SK-N-SH (cell line): ENCODE results near the gene SENP5. TPM values are rescaled to one million over a fixed set of nuclear protein-coding genes. Genes with fewer than 3 reads are reported as not detected.

ENCODE experiments used
- CTCF ChIA-PET: fragments of 300-600, 350-600 bp; formaldehyde crosslinking; extraction: SDS; loops from one replicate; lab custom pipeline; 2021; lab: Yijun Ruan, JAX
- POLR2A ChIA-PET: fragments of 350-600 bp; sonication (Branson Sonifier 250); formaldehyde crosslinking; extraction: SDS; loops from one replicate; lab custom pipeline; 2020; ENCODE audit warnings: antibody characterized with exemption, inconsistent platforms; lab: Yijun Ruan, JAX
- DNase-seq: peaks from one replicate; pipeline ENCODE4 v3.0.0; 2012
- H2AFZ ChIP-seq: fragments of 200-600 bp; sonication (generic); 2 replicates; pipeline ENCODE4 v1.8.1; 2016; ENCODE audit warnings: antibody characterized with exemption, mild to moderate bottlenecking, low read depth
- H3F3A ChIP-seq: fragments of 200-600 bp; sonication (generic); replicated peaks from 2 replicates; pipeline ENCODE3; 2016; ENCODE audit warnings: antibody characterized with exemption, mild to moderate bottlenecking; ENCODE audit not compliant: insufficient read depth
- H3K27ac ChIP-seq, 2 experiments: fragments of 200-500 bp in 1 of 2; fragments of 200-600 bp in 1 of 2; sonication (Bioruptor generic) in 1 of 2; sonication (generic), shearing (Covaris generic) in 1 of 2; 2 replicates each; pipeline versions ENCODE4 v1.5.1 to v1.6.1; 2014 to 2016; ENCODE audit warnings: low read depth in 2 of 2, inconsistent platforms in 1 of 2, low read length in 1 of 2, mild to moderate bottlenecking in 1 of 2, mixed read lengths in 1 of 2
- H3K27me3 ChIP-seq: fragments of 200-600 bp; sonication (generic), shearing (Covaris generic); 2 replicates; pipeline ENCODE4 v1.6.1; 2016; ENCODE audit warnings: mixed run types; ENCODE audit not compliant: insufficient read depth
- H3K36me3 ChIP-seq, 2 experiments: fragments of 200-500 bp in 1 of 2; fragments of 200-600 bp in 1 of 2; sonication (Bioruptor generic) in 1 of 2; sonication (generic) in 1 of 2; replicated peaks in 1 of 2; 2 replicates each; pipeline versions ENCODE3 to v1.5.1; 2014 to 2016; ENCODE audit warnings: low read length in 1 of 2, mild to moderate bottlenecking in 1 of 2; ENCODE audit not compliant: insufficient read depth in 2 of 2, control insufficient read depth in 1 of 2
- H3K4me1 ChIP-seq, 2 experiments: fragments of 200-500 bp in 1 of 2; fragments of 200-600 bp in 1 of 2; sonication (Bioruptor generic) in 1 of 2; sonication (generic), shearing (Covaris generic) in 1 of 2; 2 replicates each; pipeline versions ENCODE4 v1.5.1 to v1.6.1; 2014 to 2016; ENCODE audit warnings: low read depth in 1 of 2, low read length in 1 of 2, mixed run types in 1 of 2; ENCODE audit not compliant: insufficient read depth in 2 of 2, control insufficient read depth in 1 of 2
- H3K4me2 ChIP-seq: fragments of 200-600 bp; sonication (generic), shearing (Covaris generic); 2 replicates; pipeline ENCODE4 v1.6.1; 2017; ENCODE audit warnings: mixed run types
- H3K4me3 ChIP-seq, 2 experiments: fragments of 200-500 bp in 1 of 2; fragments of 200-600 bp in 1 of 2; sonication (Bioruptor generic) in 1 of 2; sonication (generic), shearing (Covaris generic) in 1 of 2; 2 replicates each; pipeline versions ENCODE4 v1.5.1 to v1.8.1; 2014 to 2016; ENCODE audit warnings: low read depth in 2 of 2, inconsistent platforms in 1 of 2, low read length in 1 of 2, mild to moderate bottlenecking in 1 of 2, mixed read lengths in 1 of 2, moderate library complexity in 1 of 2
- H3K79me2 ChIP-seq: fragments of 200-600 bp; sonication (generic); 2 replicates; pipeline ENCODE4 v1.8.1; 2017; ENCODE audit warnings: mild to moderate bottlenecking; ENCODE audit not compliant: insufficient read depth
- H3K9ac ChIP-seq: fragments of 200-600 bp; sonication (generic); 2 replicates; pipeline ENCODE4 v1.6.1; 2017; ENCODE audit warnings: mixed run types
- H3K9me2 ChIP-seq: fragments of 200-600 bp; sonication (generic); 2 replicates; pipeline ENCODE4 v1.6.1; 2017; ENCODE audit warnings: mixed run types
- H3K9me3 ChIP-seq: fragments of 200-600 bp; sonication (generic); 2 replicates; pipeline ENCODE4 v1.6.1; 2017; ENCODE audit warnings: mixed run types, mild to moderate bottlenecking, moderate library complexity
- H4K20me1 ChIP-seq: fragments of 200-600 bp; sonication (generic); 2 replicates; pipeline ENCODE4 v1.6.1; 2017; ENCODE audit warnings: mild to moderate bottlenecking, mixed run types; ENCODE audit not compliant: insufficient read depth
- ELF1 ChIP-seq: IDR thresholded peaks from 2 replicates; pipeline ENCODE4 v1.4.0; 2012
- EP300 ChIP-seq, 2 experiments: IDR thresholded peaks; 2 replicates each; pipeline versions ENCODE4 v1.4.0 to v1.6.1; 2012; ENCODE audit warnings: borderline replicate concordance in 1 of 2, low read depth in 1 of 2, low read length in 1 of 2
- FOSL2 ChIP-seq: IDR thresholded peaks from 2 replicates; pipeline ENCODE4 v1.4.0; 2012; ENCODE audit warnings: low read depth, mild to moderate bottlenecking, moderate library complexity, borderline replicate concordance
- FOXM1 ChIP-seq: IDR thresholded peaks from 2 replicates; pipeline ENCODE4 v1.4.0; 2012; ENCODE audit warnings: low read depth, mild to moderate bottlenecking
- MEF2A ChIP-seq: IDR thresholded peaks from 2 replicates; pipeline ENCODE4 v1.4.0; 2012; ENCODE audit warnings: low read depth, borderline replicate concordance
- MXI1 ChIP-seq: IDR thresholded peaks from 2 replicates; pipeline ENCODE4 v1.6.1; 2012; ENCODE audit warnings: mild to moderate bottlenecking, low read depth, low read length, improper control_type of control experiment
- RAD21 ChIP-seq: IDR thresholded peaks from 2 replicates; pipeline ENCODE4 v1.6.1; 2012; ENCODE audit warnings: mild to moderate bottlenecking, low read length
- RCOR1 ChIP-seq: fragments of 150-350 bp; IDR thresholded peaks from 2 replicates; pipeline ENCODE4 v1.6.1; 2017; ENCODE audit warnings: antibody characterized with exemption, low read length
- RFX5 ChIP-seq: IDR thresholded peaks from 2 replicates; pipeline ENCODE4 v1.6.1; 2012; ENCODE audit warnings: mild to moderate bottlenecking, improper control_type of control experiment, low read length
- SIN3A ChIP-seq: IDR thresholded peaks from 2 replicates; pipeline ENCODE4 v1.6.1; 2012; ENCODE audit warnings: low read depth, mild to moderate bottlenecking, low read length, moderate library complexity, borderline replicate concordance
- TCF12 ChIP-seq: IDR thresholded peaks from 2 replicates; pipeline ENCODE4 v1.4.0; 2012
- YY1 ChIP-seq: IDR thresholded peaks from 2 replicates; pipeline ENCODE4 v1.4.0; 2012; ENCODE audit warnings: low read depth, mild to moderate bottlenecking
- WGBS: methylation state at CpG from one replicate; pipeline ENCODE4 v1.1.6; 2017; ENCODE audit warnings: low lambda C conversion rate; 5-methylcytosine and 5-hydroxymethylcytosine counted together
- polyA plus RNA-seq, 3 experiments: library from polyadenylated mRNA; depleted of rRNA; stranded (reverse); fragments of >200 nt; gene quantifications; 2 replicates each; pipeline ENCODE4 v1.2.3, GENCODE V29; 2012
- TF ChIP-seq, protein P1 (sequence below): IDR thresholded peaks from 2 replicates; pipeline ENCODE4 v1.4.0; 2012; ENCODE audit warnings: low read depth, borderline replicate concordance
- TF ChIP-seq, protein P2 (sequence below): IDR thresholded peaks from 2 replicates; pipeline ENCODE4 v1.6.1; 2012; ENCODE audit warnings: mild to moderate bottlenecking, low read depth, low read length, moderate library complexity
- TF ChIP-seq, protein P3 (sequence below): fragments of 150-350 bp; IDR thresholded peaks from 2 replicates; pipeline ENCODE4 v1.6.1; 2016; ENCODE audit warnings: mild to moderate bottlenecking, low read depth, low read length
- TF ChIP-seq, protein P4 (sequence below): fragments of 200-600 bp; sonication (generic); IDR thresholded peaks from 2 replicates; pipeline ENCODE4 v1.6.1; 2017; ENCODE audit warnings: antibody characterized with exemption, mild to moderate bottlenecking, moderate library complexity
- TF ChIP-seq, protein P5 (sequence below): IDR thresholded peaks from 2 replicates; pipeline ENCODE4 v1.4.0; 2012; ENCODE audit warnings: low read depth

The SENP5 gene
- polyA plus RNA-seq, 1 of the 3 experiments (the other 2 are of a cell fraction), result 7.5 TPM

DNA sequence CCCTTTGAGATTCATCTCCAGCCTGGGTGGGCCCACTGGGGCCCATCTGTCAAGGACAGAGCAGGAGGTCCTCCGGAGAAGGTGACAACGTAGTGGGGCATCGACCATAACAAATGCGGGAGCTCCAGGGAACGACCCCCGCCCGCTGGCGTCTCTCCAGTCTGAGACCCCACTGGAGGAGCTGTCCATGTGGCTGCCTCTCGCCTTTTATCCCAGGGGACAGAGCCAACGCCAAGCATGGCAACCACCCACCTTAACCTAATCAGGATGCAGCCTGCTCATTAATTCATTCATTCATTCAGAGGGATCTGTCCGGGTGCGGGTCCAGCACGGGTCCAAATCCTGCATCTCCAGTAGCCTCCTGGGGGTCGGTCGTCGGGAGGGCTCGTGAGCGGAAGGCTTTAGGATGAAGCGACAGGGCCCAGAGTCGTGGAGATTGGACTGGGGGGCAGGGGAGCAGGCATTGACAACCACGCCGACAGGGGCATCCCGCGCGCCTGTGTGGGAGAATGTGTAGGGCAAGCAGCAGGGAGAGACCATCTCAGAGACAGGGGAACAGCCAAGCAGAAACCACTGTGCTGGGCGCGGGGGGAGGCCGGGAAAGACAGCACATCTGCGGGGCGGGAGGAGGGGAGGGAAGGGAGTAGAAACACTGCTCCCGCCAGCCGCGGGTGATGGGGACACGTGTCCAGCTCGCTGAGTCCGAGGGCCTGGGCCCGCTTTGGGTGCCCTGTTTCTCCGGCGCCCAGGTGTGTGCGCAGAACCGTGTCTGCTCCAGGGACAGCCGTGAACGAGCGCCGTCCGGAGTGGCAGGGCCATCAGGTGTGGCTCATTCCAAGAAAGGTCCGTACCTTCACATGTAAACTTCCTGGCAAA, 99.0 kb downstream of the SENP5 start:
- Histone ChIP-seq H3K36me3 (no peaks in the 10 kb centered on the region), H3K9me2 (no peaks in the 10 kb centered on the region), H3K27me3 (no peaks in the 10 kb centered on the region), H3K4me2 (no peak overlapping the region), H3F3A (no peaks in the 10 kb centered on the region), H3K9me3 (no peaks in the 10 kb centered on the region), H2AFZ (no peak overlapping the region), H3K9ac (no peak overlapping the region), H3K27ac (no peak overlapping the region), H4K20me1 (no peaks in the 10 kb centered on the region), H3K4me1 (peaks cover 0 to 6% of the 10 kb centered on the region in 2 experiments; a peak in 1 of 4 replicates), H3K4me3 (no peak overlapping the region), H3K79me2 (no peaks in the 10 kb centered on the region)
- no peak for DNase-seq
- POLR2A ChIA-PET, result no interaction called here
- CTCF ChIA-PET, result interaction anchor here (1.7 kb wide), 1 partner anchor 357 kb away, joined by 3 read pairs; no protein-coding TSS in a partner anchor
- 96% methylated on average over 34 of the region's 47 CpGs for WGBS
- TF ChIP-seq SIN3A, result no peak
- no peak for TF ChIP-seq TCF12
- TF ChIP-seq, protein P1, sequence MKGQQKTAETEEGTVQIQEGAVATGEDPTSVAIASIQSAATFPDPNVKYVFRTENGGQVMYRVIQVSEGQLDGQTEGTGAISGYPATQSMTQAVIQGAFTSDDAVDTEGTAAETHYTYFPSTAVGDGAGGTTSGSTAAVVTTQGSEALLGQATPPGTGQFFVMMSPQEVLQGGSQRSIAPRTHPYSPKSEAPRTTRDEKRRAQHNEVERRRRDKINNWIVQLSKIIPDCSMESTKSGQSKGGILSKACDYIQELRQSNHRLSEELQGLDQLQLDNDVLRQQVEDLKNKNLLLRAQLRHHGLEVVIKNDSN, result no peak
- TF ChIP-seq, protein P2, sequence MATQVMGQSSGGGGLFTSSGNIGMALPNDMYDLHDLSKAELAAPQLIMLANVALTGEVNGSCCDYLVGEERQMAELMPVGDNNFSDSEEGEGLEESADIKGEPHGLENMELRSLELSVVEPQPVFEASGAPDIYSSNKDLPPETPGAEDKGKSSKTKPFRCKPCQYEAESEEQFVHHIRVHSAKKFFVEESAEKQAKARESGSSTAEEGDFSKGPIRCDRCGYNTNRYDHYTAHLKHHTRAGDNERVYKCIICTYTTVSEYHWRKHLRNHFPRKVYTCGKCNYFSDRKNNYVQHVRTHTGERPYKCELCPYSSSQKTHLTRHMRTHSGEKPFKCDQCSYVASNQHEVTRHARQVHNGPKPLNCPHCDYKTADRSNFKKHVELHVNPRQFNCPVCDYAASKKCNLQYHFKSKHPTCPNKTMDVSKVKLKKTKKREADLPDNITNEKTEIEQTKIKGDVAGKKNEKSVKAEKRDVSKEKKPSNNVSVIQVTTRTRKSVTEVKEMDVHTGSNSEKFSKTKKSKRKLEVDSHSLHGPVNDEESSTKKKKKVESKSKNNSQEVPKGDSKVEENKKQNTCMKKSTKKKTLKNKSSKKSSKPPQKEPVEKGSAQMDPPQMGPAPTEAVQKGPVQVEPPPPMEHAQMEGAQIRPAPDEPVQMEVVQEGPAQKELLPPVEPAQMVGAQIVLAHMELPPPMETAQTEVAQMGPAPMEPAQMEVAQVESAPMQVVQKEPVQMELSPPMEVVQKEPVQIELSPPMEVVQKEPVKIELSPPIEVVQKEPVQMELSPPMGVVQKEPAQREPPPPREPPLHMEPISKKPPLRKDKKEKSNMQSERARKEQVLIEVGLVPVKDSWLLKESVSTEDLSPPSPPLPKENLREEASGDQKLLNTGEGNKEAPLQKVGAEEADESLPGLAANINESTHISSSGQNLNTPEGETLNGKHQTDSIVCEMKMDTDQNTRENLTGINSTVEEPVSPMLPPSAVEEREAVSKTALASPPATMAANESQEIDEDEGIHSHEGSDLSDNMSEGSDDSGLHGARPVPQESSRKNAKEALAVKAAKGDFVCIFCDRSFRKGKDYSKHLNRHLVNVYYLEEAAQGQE, result no peak
- no peak for TF ChIP-seq MXI1
- no peak for TF ChIP-seq RFX5
- TF ChIP-seq FOXM1, result no peak
- TF ChIP-seq, protein P3, sequence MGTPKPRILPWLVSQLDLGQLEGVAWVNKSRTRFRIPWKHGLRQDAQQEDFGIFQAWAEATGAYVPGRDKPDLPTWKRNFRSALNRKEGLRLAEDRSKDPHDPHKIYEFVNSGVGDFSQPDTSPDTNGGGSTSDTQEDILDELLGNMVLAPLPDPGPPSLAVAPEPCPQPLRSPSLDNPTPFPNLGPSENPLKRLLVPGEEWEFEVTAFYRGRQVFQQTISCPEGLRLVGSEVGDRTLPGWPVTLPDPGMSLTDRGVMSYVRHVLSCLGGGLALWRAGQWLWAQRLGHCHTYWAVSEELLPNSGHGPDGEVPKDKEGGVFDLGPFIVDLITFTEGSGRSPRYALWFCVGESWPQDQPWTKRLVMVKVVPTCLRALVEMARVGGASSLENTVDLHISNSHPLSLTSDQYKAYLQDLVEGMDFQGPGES, result no peak
- TF ChIP-seq RCOR1, result no peak
- TF ChIP-seq, protein P4, sequence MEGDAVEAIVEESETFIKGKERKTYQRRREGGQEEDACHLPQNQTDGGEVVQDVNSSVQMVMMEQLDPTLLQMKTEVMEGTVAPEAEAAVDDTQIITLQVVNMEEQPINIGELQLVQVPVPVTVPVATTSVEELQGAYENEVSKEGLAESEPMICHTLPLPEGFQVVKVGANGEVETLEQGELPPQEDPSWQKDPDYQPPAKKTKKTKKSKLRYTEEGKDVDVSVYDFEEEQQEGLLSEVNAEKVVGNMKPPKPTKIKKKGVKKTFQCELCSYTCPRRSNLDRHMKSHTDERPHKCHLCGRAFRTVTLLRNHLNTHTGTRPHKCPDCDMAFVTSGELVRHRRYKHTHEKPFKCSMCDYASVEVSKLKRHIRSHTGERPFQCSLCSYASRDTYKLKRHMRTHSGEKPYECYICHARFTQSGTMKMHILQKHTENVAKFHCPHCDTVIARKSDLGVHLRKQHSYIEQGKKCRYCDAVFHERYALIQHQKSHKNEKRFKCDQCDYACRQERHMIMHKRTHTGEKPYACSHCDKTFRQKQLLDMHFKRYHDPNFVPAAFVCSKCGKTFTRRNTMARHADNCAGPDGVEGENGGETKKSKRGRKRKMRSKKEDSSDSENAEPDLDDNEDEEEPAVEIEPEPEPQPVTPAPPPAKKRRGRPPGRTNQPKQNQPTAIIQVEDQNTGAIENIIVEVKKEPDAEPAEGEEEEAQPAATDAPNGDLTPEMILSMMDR, result no peak
- TF ChIP-seq FOSL2, result no peak
- TF ChIP-seq RAD21, result no peak
- no peak for TF ChIP-seq ELF1
- TF ChIP-seq, protein P5, sequence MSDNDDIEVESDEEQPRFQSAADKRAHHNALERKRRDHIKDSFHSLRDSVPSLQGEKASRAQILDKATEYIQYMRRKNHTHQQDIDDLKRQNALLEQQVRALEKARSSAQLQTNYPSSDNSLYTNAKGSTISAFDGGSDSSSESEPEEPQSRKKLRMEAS, result no peak
- no peak for TF ChIP-seq YY1
- TF ChIP-seq EP300 (IDR thresholded peaks at IDR 0.05; ENCODE audit: borderline replicate concordance in 1 of 2, low read depth in 1 of 2, low read length in 1 of 2), result no peak
- TF ChIP-seq MEF2A, result no peak
